ENCODE measurements around the gene CNIH4.
"Not testable (repeated sequence)": the region's sequence is repeated elsewhere in the genome, so short reads cannot be mapped to it uniquely, and the experiment has no call there.

Gene CNIH4

GRCh38 chr1:224387302-224387912 is 30.7 kb downstream of the CNIH4 start:
- DNase-seq, result no peak

GRCh38 chr1:224387943-224388342 is 31.3 kb downstream of the CNIH4 start:
- DNase-seq, result no peak
- intact Hi-C loops (cut with DNase I), result no loop called here

More at GRCh38 chr1:224387302-224387912, 30.7 kb downstream of the CNIH4 start:
- intact Hi-C loops (cut with DNase I), result no loop called here

- intact Hi-C loops (cut with DNase I), result no loop called here
- DNase-seq, result no peak
Measured at GRCh38 chr1:224390517-224390916, 33.8 kb downstream of the CNIH4 start.

GRCh38 chr1:224392411-224393249 is 36.0 kb downstream of the CNIH4 start:
- DNase-seq, result no peak
- intact Hi-C loops (cut with DNase I), result no loop called here

GRCh38 chr1:224393294-224393693 is 36.6 kb downstream of the CNIH4 start:
- intact Hi-C loops (cut with DNase I), result no loop called here
- no peak for DNase-seq

GRCh38 chr1:224399887-224400286 is 43.2 kb downstream of the CNIH4 start:
- intact Hi-C loops (cut with DNase I), result no loop called here
- DNase-seq, result no peak

- intact Hi-C loops (cut with DNase I), result no loop called here
- no peak for DNase-seq
Measured at GRCh38 chr1:224402472-224403036, 45.9 kb downstream of the CNIH4 start.

- DNase-seq, result no peak
- intact Hi-C loops (cut with DNase I), result no loop called here
Measured at GRCh38 chr1:224404916-224405603, 48.4 kb downstream of the CNIH4 start.

GRCh38 chr1:224405604-224405970 is 48.9 kb downstream of the CNIH4 start:
- DNase-seq, result no peak
- intact Hi-C loops (cut with DNase I), result no loop called here

- intact Hi-C loops (cut with DNase I), result no loop called here
- DNase-seq, result no peak
Measured at GRCh38 chr1:224406216-224406615, 49.5 kb downstream of the CNIH4 start.

- DNase-seq, result no peak
- intact Hi-C loops (cut with DNase I), result no loop called here
Measured at GRCh38 chr1:224407571-224408293, 51.1 kb downstream of the CNIH4 start.

GRCh38 chr1:224408294-224408590 is 51.6 kb downstream of the CNIH4 start:
- no peak for DNase-seq
- intact Hi-C loops (cut with DNase I), result no loop called here

- intact Hi-C loops (cut with DNase I), result no loop called here
- no peak for DNase-seq
Measured at GRCh38 chr1:224411766-224412165, 55.1 kb downstream of the CNIH4 start.

GRCh38 chr1:224420106-224420505 is 63.4 kb downstream of the CNIH4 start:
- intact Hi-C loops (cut with DNase I), result no loop called here
- DNase-seq, result no peak

- intact Hi-C loops (cut with DNase I), result no loop called here
- no peak for DNase-seq
Measured at GRCh38 chr1:224425279-224425884, 68.7 kb downstream of the CNIH4 start.

GRCh38 chr1:224426869-224427268 is 70.2 kb downstream of the CNIH4 start:
- DNase-seq; intact Hi-C loops (cut with DNase I): not testable (repeated sequence)

- DNase-seq, result no peak
- intact Hi-C loops (cut with DNase I), result no loop called here
Measured at GRCh38 chr1:224427346-224427745, 70.7 kb downstream of the CNIH4 start.

- DNase-seq; intact Hi-C loops (cut with DNase I): not testable (repeated sequence)
Measured at GRCh38 chr1:224428713-224429112, 72.0 kb downstream of the CNIH4 start.

Data from head of caudate nucleus (tissue), 42 donors.